Measurements from ENCODE around the gene CCDC18. TPM values are rescaled to one million over a fixed set of nuclear protein-coding genes. Genes with fewer than 3 reads are reported as not detected.
"Not testable (repeated sequence)": the region's sequence is repeated elsewhere in the genome, so short reads cannot be mapped to it uniquely, and the experiment has no call there.

Gene CCDC18
- total RNA-seq, 1 experiment from 2014 or later = 30.4 TPM

DNA sequence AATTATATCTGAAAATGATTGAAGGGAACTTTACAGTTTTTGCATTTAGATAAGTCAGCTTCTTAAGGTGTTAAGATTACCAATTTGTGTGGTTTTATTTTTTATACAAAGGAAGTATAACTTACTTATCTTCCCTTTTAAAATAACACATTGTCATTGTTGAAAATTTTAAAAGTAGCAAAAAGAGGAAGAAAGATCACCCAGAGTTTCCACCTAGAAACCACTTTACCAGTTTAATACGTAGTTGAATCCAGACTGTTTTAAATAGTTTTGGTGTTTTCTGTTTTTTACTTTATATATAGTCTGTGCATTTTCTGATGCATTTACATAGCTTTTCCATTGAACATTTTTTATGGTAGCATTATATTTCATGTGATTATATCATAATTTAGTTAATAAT is 6.1 kb downstream of the CCDC18 start:
- Histone ChIP-seq H3K36me3 (peaks cover 11% of the 10 kb centered on the region), H3K9me3 (replicated peaks) (no peaks in the 10 kb centered on the region), H3K27ac (no peak overlapping the region), H3K4me1 (replicated peaks) (peaks cover 6% of the 10 kb centered on the region), H3K27me3 (replicated peaks) (no peaks in the 10 kb centered on the region), H3K4me3 (no peak overlapping the region)
- no peak for DNase-seq (ENCODE audit: low read depth in 1 of 2, low spot score in 2 of 2)

- Histone ChIP-seq H3K36me3 (peaks cover 34% of the 10 kb centered on the region), H3K27ac (no peak overlapping the region), H3K9me3 (replicated peaks) (no peaks in the 10 kb centered on the region), H3K27me3 (replicated peaks) (no peaks in the 10 kb centered on the region), H3K4me1 (replicated peaks) (no peaks in the 10 kb centered on the region), H3K4me3 (no peak overlapping the region)
- no peak for DNase-seq (ENCODE audit: low read depth in 1 of 2, low spot score in 2 of 2)
Observed at GRCh38 chr1:93190432-93190831, 9.9 kb downstream of the CCDC18 start.

DNA sequence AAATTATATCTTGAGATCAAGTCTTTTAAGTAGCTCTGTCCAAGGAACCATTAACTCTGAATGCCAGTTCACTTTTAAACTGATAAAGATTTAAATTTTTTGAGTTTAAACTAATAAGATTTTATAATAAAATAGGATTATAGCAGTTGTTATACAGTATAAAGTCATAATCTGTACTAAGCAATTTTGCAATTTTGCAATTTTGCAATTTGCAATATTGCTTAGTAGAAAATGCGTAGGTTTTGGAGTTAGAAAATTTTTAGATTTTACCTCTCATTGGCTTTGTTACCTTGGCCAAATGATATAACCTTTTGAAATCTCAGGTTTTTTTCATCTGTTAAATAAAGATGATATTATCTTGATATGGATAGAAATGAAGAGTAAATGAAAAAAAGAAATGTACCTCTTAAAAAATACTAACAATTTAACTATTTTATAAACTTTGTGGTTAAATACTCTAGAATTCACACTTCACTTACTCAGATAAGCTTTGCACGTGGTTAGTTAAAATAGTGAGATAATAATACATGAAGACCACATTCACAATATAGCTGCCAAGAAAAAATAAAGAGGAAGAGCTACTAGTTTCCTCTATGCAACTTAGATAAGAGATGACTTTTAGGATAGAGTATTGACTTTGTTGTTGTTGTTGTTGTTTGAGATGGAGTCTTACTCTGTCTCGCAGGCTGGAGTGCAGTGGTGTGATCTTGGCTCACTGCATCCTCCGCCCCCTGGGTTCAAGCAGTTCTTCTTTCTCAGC is 13.9 kb downstream of the CCDC18 start:
- DNase-seq (ENCODE audit: low read depth in 1 of 2, low spot score in 2 of 2) = no peak
- no peak overlapping the region for H3K4me3 ChIP-seq
- H3K27me3 ChIP-seq (replicated peaks) = no peaks in the 10 kb centered on the region
- peaks cover 59% of the 10 kb centered on the region for H3K36me3 ChIP-seq
- no peaks in the 10 kb centered on the region for H3K4me1 ChIP-seq (replicated peaks)
- no peaks in the 10 kb centered on the region for H3K9me3 ChIP-seq (replicated peaks)
- H3K27ac ChIP-seq = no peak overlapping the region

GRCh38 chr1:93196591-93196990 is 16.1 kb downstream of the CCDC18 start:
- Histone ChIP-seq H3K27me3 (replicated peaks) (no peaks in the 10 kb centered on the region), H3K4me3 (no peak overlapping the region), H3K27ac (no peak overlapping the region), H3K4me1 (replicated peaks) (no peaks in the 10 kb centered on the region), H3K9me3 (replicated peaks) (no peaks in the 10 kb centered on the region), H3K36me3 (peaks cover 67% of the 10 kb centered on the region)
- DNase-seq (ENCODE audit: low read depth in 1 of 2, low spot score in 2 of 2) = no peak

- Histone ChIP-seq H3K4me3 (no peak overlapping the region), H3K27ac (no peak overlapping the region), H3K4me1 (replicated peaks) (no peaks in the 10 kb centered on the region), H3K9me3 (replicated peaks) (no peaks in the 10 kb centered on the region), H3K36me3 (peaks cover 78% of the 10 kb centered on the region), H3K27me3 (replicated peaks) (no peaks in the 10 kb centered on the region)
- no peak for DNase-seq (ENCODE audit: low read depth in 1 of 2, low spot score in 2 of 2)
Observed at GRCh38 chr1:93199150-93199549, 18.6 kb downstream of the CCDC18 start.

DNA sequence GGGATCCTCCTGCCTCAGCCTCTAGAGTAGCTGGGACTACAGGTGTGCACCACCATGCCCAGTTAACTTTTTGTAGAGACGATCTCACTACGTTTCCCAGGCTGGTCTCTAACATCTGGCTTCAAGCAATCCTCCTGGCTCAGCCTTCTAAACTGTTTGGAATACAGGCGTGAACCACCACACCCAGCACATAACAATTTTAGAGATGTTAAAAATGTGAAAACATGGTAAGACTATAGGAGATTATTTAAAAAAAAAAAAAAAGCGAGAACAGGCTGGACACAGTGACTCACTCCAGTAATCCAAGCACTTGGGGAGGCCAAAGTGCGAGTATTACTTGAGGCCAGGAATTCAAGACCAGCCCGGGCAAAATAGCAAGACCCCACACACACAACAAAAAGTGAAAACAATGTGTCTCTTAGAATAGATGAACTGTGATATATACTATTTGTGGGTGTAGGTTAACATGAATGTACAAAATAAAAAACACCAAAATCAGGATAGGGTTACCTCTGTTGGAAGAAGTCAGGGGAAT is 19.6 kb downstream of the CCDC18 start:
- Histone ChIP-seq H3K9me3 (replicated peaks) (no peaks in the 10 kb centered on the region), H3K4me1 (replicated peaks) (no peaks in the 10 kb centered on the region), H3K4me3 (no peak overlapping the region), H3K36me3 (peaks cover 78% of the 10 kb centered on the region), H3K27ac (no peak overlapping the region), H3K27me3 (replicated peaks) (no peaks in the 10 kb centered on the region)
- DNase-seq (ENCODE audit: low read depth in 1 of 2, low spot score in 2 of 2) = no peak

DNA sequence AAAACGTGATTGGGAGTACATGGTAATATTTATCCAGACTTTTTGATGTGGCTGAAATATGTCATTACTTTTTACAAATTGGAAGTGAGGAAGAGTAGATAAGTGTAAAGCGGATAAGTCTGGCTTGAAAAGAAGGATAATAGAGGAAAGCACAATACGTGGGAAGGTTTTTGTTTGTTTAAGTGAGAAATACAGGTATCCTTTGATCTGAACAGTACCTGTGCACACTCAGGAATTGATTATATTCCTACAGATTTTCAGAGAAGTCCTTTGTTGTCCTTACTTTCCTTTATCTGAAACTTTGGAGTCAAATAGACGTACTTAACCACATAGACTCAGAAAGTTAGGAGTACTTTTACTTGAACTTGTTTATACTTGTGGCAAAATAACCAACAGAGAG is 20.2 kb downstream of the CCDC18 start:
- H3K4me1 ChIP-seq (replicated peaks) = no peaks in the 10 kb centered on the region
- no peak overlapping the region for H3K27ac ChIP-seq
- no peak for DNase-seq (ENCODE audit: low read depth in 1 of 2, low spot score in 2 of 2)
- no peaks in the 10 kb centered on the region for H3K27me3 ChIP-seq (replicated peaks)
- no peak overlapping the region for H3K4me3 ChIP-seq
- H3K36me3 ChIP-seq = peaks cover 77% of the 10 kb centered on the region
- H3K9me3 ChIP-seq (replicated peaks) = no peaks in the 10 kb centered on the region

DNA sequence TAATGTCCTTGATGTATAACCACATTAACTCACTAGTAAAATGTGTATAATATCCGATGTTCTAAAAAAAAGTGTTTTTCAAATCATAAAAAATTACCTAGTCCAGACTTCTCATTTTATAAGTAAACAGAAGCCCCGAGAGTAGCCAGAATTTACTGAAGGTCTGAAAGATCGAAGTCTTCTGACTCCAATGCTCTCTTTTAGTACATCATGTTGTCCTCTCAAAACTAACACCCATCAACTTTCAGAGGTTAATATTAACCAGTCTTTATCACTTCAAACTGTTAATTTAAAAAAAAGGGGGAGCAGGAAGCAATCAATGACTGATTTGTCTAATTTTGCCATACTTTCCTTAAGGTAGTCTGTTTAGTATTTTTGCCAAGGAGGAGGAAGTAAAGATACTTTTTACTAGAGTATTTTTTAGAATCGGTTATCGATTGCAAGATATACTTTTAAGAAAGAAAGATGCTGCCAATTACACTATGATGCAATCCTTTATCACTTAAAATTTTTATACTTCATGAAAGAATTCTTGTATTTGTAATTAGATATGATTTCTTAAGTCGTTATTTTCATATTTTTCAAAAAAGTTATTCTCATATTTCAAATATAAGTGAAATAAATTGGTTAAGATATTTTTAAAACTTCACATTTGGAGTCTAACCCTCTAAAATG is 25.5 kb downstream of the CCDC18 start:
- Histone ChIP-seq H3K36me3 (peaks cover 78% of the 10 kb centered on the region), H3K27ac (no peak overlapping the region), H3K4me3 (no peak overlapping the region), H3K27me3 (replicated peaks) (no peaks in the 10 kb centered on the region), H3K9me3 (replicated peaks) (no peaks in the 10 kb centered on the region), H3K4me1 (replicated peaks) (no peaks in the 10 kb centered on the region)
- no peak for DNase-seq (ENCODE audit: low read depth in 1 of 2, low spot score in 2 of 2)

GRCh38 chr1:93206567-93206954 is 26.0 kb downstream of the CCDC18 start:
- no peaks in the 10 kb centered on the region for H3K9me3 ChIP-seq (replicated peaks)
- H3K4me3 ChIP-seq = no peak overlapping the region
- no peak for DNase-seq (ENCODE audit: low read depth in 1 of 2, low spot score in 2 of 2)
- no peaks in the 10 kb centered on the region for H3K27me3 ChIP-seq (replicated peaks)
- no peak overlapping the region for H3K27ac ChIP-seq
- peaks cover 78% of the 10 kb centered on the region for H3K36me3 ChIP-seq
- H3K4me1 ChIP-seq (replicated peaks) = no peaks in the 10 kb centered on the region

DNA sequence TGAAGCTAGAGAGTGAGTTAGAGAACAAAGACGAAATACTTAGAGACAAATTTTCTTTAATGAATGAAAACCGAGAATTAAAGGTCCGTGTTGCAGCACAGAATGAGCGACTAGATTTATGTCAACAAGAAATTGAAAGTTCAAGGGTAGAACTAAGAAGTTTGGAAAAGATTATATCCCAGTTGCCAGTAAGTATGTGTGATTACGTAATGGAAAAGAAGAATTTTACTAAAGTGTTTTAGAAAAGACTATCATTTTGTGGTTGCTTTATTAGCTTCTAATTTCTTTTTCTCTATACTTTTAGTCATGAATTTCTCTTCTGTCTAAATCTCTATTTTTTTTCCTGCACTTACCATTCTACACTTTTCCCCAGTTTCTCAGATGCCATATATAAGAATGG is 26.7 kb downstream of the CCDC18 start:
- DNase-seq (ENCODE audit: low read depth in 1 of 2, low spot score in 2 of 2) = no peak
- Histone ChIP-seq H3K27me3 (replicated peaks) (no peaks in the 10 kb centered on the region), H3K36me3 (peaks cover 72% of the 10 kb centered on the region), H3K27ac (no peak overlapping the region), H3K4me1 (replicated peaks) (no peaks in the 10 kb centered on the region), H3K4me3 (no peak overlapping the region), H3K9me3 (replicated peaks) (no peaks in the 10 kb centered on the region)

DNA sequence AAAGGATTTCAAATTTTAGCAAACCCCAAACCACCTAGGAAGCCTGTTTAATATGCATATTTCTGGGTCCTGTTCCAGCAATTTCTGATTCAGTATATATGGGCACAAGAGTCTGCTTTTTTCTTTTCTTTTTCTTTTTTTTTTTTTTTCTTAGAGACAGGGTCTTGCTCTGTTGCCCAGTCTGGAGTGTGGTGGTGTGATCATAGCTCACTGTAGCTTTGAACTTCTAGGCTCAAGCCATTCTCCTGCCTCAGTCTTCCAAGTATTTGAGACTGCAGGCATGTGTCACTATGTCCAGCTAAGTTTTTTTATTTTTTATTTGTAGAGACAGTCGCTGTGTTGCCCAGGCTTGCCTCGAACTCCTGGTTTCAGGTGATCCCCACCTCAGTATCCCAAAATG is 34.8 kb downstream of the CCDC18 start:
- H3K9me3 ChIP-seq (replicated peaks) = no peaks in the 10 kb centered on the region
- no peak for DNase-seq (ENCODE audit: low read depth in 1 of 2, low spot score in 2 of 2)
- peaks cover 42% of the 10 kb centered on the region for H3K36me3 ChIP-seq
- H3K27me3 ChIP-seq (replicated peaks) = no peaks in the 10 kb centered on the region
- H3K4me3 ChIP-seq = no peak overlapping the region
- H3K27ac ChIP-seq = no peak overlapping the region
- no peaks in the 10 kb centered on the region for H3K4me1 ChIP-seq (replicated peaks)

GRCh38 chr1:93219443-93219842 is 38.9 kb downstream of the CCDC18 start:
- no peak for DNase-seq (ENCODE audit: low read depth in 1 of 2, low spot score in 2 of 2)
- peaks cover 61% of the 10 kb centered on the region for H3K36me3 ChIP-seq

GRCh38 chr1:93220716-93221115 is 40.2 kb downstream of the CCDC18 start:
- not testable (repeated sequence) for H3K27ac ChIP-seq; H3K27me3 ChIP-seq (replicated peaks); H3K4me3 ChIP-seq; DNase-seq (ENCODE audit: low read depth in 1 of 2, low spot score in 2 of 2); H3K4me1 ChIP-seq (replicated peaks); H3K9me3 ChIP-seq (replicated peaks)
- H3K36me3 ChIP-seq = peaks cover 66% of the 10 kb centered on the region

More at GRCh38 chr1:93219443-93219842, 38.9 kb downstream of the CCDC18 start:
- H3K9me3 ChIP-seq (replicated peaks) = no peaks in the 10 kb centered on the region
- H3K27me3 ChIP-seq (replicated peaks) = no peaks in the 10 kb centered on the region
- no peak overlapping the region for H3K27ac ChIP-seq
- H3K4me3 ChIP-seq = no peak overlapping the region
- no peaks in the 10 kb centered on the region for H3K4me1 ChIP-seq (replicated peaks)

DNA sequence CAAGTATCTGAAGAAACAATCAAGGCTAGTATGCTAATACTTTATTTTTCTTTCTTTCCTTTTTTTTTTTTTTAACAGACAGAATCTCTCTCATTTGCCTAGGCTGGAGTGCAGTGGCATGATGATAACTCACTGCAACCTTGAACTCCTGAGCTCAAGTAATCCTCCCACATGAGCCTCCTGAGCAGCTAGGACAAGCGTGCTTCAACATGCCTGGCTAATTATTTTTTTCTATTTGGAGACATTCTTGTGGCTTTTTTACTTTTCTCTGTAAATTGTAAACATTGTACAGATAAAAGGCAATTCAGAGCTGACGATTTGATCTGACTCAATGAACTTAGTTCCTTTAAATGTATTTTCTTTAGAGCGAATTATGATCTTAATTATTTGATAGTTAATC is 41.4 kb downstream of the CCDC18 start:
- Histone ChIP-seq H3K27ac (no peak overlapping the region), H3K9me3 (replicated peaks) (no peaks in the 10 kb centered on the region), H3K4me1 (replicated peaks) (no peaks in the 10 kb centered on the region), H3K27me3 (replicated peaks) (no peaks in the 10 kb centered on the region), H3K4me3 (no peak overlapping the region), H3K36me3 (peaks cover 67% of the 10 kb centered on the region)
- DNase-seq (ENCODE audit: low read depth in 1 of 2, low spot score in 2 of 2) = no peak
